Activated CD8-positive, alpha-beta memory T cell treated with anti-CD3 and anti-CD28 coated beads, Interleukin-2, amount 50 U/mL, for 48 hours (primary cell): ENCODE measurements around the gene OSBPL9.
"Not testable (repeated sequence)": the region's sequence is repeated elsewhere in the genome, so short reads cannot be mapped to it uniquely, and the experiment has no call there.

ENCODE experiments used
- DNase-seq: peaks from one replicate; pipeline ENCODE4 v3.0.0-alpha.2; 2020

Gene OSBPL9

GRCh38 chr1:51669816-51670215 lies 52.9 kb downstream of the OSBPL9 start:
- DNase-seq = no peak

- DNase-seq = no peak
Observed at GRCh38 chr1:51671527-51672325, 54.8 kb downstream of the OSBPL9 start.

- no peak for DNase-seq
Observed at GRCh38 chr1:51673279-51673678, 56.4 kb downstream of the OSBPL9 start.

GRCh38 chr1:51675177-51675780 lies 58.4 kb downstream of the OSBPL9 start:
- no peak for DNase-seq

- no peak for DNase-seq
Observed at GRCh38 chr1:51679435-51679834, 62.5 kb downstream of the OSBPL9 start.

DNA sequence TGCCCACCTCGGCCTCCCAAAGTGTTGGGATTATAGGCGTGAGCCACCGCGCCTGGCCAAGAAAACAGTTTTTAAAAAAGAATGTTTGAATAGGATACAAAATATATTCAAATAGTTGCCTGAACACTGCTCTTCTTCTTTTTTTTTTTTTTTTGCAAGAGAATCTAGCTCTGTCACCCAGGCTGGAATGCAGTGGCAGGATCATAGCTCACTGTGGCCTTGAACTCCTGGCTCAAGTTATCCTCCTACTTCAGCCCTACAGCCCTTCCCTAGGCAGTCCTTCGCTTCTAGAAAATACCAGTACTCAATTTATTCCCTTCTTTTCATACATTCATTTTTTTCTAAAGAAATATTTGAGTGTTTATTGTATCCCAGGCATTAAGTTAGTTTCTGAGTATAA lies 67.9 kb downstream of the OSBPL9 start:
- DNase-seq = no peak

GRCh38 chr1:51686450-51686849 lies 69.6 kb downstream of the OSBPL9 start:
- no peak for DNase-seq

- no peak for DNase-seq
Observed at GRCh38 chr1:51689075-51689440, 72.2 kb downstream of the OSBPL9 start.

DNA sequence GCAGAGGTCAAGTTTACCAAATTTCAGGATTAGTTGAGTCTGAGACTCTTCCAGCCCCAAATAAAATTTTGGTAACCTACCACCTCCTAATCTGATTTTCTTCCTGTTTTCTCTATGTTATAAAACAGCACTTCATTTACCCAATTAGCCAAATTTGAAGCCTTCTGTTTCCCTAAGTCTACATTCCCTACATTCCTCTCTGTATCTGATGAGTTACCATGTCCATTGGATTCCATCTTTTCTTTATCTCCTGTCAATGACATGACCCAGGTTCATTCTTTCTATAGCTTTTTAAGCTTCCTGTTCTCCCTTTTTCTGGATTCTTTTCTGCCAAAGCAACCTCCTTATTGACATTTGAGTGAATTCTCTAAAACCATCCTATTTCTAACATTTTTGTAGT lies 72.8 kb downstream of the OSBPL9 start:
- DNase-seq = no peak

- no peak for DNase-seq
Observed at GRCh38 chr1:51690285-51690961, 73.5 kb downstream of the OSBPL9 start.

DNA sequence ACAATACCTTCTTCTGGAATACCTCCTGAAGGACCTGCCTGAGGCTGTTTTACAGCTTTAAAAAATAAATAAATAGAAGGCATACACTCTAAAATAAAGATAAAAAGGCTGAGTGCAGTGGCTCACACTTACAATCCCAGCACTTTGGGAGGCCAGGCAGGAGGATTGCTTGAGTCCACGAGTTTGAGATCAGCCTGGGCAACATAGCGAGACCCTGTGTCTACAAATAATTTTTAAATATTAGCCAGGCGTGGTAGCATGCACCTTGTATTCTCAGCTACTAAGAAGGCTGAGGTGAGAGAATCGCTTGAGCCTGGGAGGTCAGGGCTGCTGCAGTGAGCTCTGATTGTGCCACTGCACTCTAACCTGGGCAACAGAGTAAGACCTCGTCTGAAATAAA lies 75.0 kb downstream of the OSBPL9 start:
- no peak for DNase-seq

- no peak for DNase-seq
Observed at GRCh38 chr1:51693419-51694155, 76.7 kb downstream of the OSBPL9 start.

GRCh38 chr1:51697166-51697565 lies 80.3 kb downstream of the OSBPL9 start:
- DNase-seq = no peak

GRCh38 chr1:51699391-51699790 lies 82.5 kb downstream of the OSBPL9 start:
- no peak for DNase-seq

DNA sequence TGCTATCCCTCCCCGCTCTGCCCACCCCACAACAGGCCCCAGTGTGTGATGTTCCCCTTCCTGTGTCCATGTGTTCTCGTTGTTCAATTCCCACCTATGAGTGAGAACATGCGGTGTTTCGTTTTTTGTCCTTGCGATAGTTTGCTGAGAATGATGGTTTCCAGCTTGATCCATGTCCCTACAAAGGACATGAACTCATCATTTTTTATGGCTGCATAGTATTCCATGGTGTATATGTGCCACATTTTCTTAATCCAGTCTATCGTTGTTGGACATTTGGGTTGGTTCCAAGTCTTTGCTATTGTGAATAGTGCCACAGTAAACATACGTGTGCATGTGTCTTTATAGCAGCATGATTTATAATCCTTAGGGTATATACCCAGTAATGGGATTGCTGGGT lies 84.9 kb downstream of the OSBPL9 start:
- DNase-seq = not testable (repeated sequence)

- DNase-seq = not testable (repeated sequence)
Observed at GRCh38 chr1:51702220-51702619, 85.3 kb downstream of the OSBPL9 start.

DNA sequence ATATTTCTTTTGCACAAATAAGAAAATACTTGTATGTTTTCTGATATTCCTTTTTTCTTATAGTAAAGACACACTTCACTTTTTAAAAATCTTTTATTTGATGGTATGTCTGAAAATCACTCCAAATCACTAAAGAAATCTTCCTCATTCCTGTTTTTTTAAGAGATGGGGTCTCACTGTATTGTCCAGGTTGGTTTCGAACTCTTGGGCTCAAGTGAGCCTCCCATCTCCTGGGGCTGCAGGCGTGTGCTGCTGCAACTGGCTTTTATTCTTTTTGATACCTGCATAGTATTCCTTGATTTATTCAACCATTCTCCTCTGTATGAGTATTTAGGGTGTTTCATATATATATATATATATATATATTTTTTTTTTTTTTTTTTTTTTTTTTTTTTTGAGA lies 88.1 kb downstream of the OSBPL9 start:
- no peak for DNase-seq

DNA sequence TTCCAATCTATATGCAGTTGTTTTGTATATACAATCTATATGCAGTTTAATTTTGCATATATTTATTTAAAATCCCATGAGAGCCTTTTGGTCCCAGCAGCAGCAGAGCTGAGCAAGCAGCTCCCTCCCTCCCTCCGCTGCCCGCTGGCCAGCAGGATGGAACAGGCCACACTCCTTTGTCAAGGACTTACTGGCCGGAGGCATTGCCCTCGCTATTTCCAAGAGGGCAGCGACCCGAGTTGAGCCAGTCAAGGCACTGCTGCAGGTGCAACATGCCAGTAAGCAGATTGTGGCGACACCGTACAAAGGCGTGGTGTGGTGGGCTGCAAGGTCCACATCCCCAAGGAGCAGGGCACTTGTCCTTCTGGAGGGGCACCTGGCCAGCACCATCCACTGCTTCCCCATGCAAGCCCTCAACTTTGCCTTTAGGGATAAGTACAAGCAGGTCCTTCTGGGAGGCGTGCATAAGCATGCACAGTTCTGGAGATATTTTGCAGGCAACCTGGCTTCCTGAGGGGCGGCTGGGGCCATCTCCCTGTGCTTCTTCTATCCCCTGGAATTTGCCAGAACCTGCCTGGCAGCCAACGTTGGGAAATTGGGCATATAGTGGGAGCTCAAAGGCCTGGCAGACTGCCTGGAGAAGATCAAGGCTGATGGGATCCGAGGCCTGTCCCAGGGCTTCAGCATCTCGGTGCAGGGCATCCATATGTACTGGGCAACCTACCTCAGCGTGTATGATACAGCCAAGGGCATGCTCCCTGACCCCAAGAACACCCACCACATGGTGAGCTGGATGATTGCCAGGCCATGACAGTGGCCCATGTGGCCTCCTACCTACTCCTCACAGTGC lies 92.2 kb downstream of the OSBPL9 start:
- DNase-seq = no peak

DNA sequence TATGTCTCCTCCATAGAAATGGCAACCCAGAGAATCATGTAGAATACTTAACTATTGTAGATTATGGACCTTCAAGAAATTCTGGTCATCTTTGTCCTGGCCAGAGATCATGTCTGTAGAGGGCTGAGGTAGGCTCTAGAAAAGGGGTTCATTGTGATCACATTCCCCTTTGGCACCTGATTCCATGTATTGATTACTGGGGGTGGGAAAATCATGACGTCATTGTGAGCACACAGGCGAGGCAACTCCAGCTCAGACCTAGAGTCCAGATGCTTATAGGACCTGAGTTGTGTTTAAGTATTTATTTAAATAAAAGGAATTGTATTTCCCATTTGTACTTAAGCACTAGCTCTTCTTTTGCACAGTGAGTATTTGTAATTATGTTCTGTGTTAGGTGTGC lies 93.1 kb downstream of the OSBPL9 start:
- DNase-seq = no peak

DNA sequence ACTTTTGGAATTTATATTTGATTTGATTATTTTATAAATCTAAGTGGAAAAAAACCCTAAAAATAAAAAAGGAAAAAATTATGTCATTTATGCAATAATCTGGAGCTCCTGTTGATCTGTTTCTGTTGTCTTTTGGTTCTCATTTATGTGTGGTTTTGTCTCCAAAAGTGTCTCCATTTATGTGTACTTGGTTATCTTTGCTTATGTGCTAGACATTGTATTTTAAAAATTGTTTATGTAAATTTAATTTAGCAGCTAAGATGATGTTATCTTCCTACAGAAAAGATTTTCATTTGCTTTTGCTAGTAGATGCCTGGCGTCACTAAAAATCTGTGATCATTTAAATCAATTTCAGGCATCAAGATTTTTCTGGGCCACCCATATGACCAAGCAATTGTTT lies 95.7 kb downstream of the OSBPL9 start:
- no peak for DNase-seq

DNA sequence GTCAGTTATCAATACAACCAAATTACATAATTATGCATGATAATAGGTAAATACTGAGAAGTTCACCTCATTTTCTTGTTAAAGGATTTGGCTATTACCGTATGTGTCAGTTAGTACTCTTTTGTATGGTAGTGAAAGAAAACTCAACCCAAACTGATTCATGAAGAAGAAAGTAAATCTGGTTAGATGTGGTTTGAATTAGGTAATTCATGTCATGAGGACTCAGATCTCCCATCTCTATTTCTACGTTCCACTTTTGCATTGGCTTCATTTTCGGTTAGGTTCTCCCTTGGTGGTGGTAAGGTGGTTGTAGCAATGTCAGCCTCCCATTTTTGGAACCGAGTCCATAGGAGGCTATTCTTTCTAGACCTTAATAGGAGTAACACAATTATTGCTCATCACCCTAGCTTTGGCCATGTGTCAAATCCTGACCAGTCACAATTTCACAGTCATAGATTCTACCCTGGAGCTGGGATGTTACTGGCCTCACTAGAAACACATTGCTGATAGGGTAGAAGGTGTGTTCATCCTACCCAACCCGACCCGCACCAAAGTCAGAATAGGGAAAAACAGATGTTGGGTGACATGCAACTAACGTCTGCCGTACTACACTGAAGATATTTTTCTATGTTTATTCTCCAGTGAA lies 97.6 kb downstream of the OSBPL9 start:
- no peak for DNase-seq

DNA sequence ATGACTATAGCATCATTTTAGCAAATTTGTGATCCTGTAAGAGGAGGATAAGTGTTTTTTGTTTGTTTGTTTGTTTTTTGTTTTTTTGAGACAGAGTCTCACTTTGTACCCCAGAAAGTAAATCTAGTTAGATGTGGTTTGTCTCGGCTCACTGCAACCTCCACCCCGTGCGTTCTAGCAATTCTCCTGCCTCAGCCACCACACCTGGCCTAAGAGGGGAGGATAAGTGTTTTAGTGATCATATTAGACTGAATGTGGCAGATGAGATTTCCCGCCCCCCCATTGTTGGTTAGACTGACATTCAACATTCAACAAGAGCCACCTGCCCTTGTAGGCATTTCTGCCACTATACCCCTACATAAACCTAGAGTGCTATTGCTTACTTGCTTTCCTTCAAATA lies 98.5 kb downstream of the OSBPL9 start:
- DNase-seq = no peak
